Gastrocnemius medialis (tissue), 4 donors: ENCODE results near the gene ZNF526. TPM values are rescaled to one million over a fixed set of nuclear protein-coding genes. Genes with fewer than 3 reads are reported as not detected.

Source experiments
- ATAC-seq, 2 donors: fragments of 150-250 bp; one replicate each; pipeline ENCODE4 v1.9.1; 2016
- DNase-seq, 2 donors: peaks; one replicate each; pipeline ENCODE4 v3.0.0-alpha.2; 2019
- H3K27ac ChIP-seq, 4 donors: fragments of 200-600 bp; sonication (generic); 1 replicate in 1 of 4; 2 replicates in 3 of 4; pipeline ENCODE4 v1.5.1; 2016 to 2018; ENCODE audit warnings: mild to moderate bottlenecking in 2 of 4, moderate library complexity in 1 of 4
- H3K27me3 ChIP-seq, 3 donors: fragments of 200-600 bp; sonication (generic) in 2 of 3; 1 replicate in 1 of 3; 2 replicates in 2 of 3; pipeline versions ENCODE4 v1.5.1 to v1.6.0; 2016 to 2019; ENCODE audit warnings: mild to moderate bottlenecking in 1 of 3, moderate library complexity in 1 of 3
- H3K36me3 ChIP-seq, 2 donors: fragments of 200-600 bp; sonication (generic) in 1 of 2; one replicate each; pipeline ENCODE4 v1.5.1; 2017 to 2018
- H3K4me1 ChIP-seq, 2 donors: fragments of 200-600 bp; sonication (generic) in 1 of 2; one replicate each; pipeline ENCODE4 v1.5.1; 2016 to 2017; ENCODE audit warnings: mild to moderate bottlenecking in 2 of 2
- H3K4me3 ChIP-seq, 4 donors: fragments of 200-600 bp; sonication (generic) in 3 of 4; 1 replicate in 1 of 4; 2 replicates in 3 of 4; pipeline ENCODE4 v1.5.1; 2016 to 2019; ENCODE audit warnings: mild to moderate bottlenecking in 2 of 4
- H3K9me3 ChIP-seq, 3 donors: fragments of 200-600 bp; sonication (generic) in 2 of 3; 1 replicate in 1 of 3; 2 replicates in 2 of 3; pipeline ENCODE4 v1.5.1; 2016 to 2019
- POLR2A ChIP-seq, 2 donors: fragments of 450-650 bp; IDR thresholded peaks; one replicate each; pipeline ENCODE4 v1.6.1; 2017; ENCODE audit warnings: antibody characterized with exemption in 2 of 2, mild to moderate bottlenecking in 2 of 2, moderate library complexity in 2 of 2
- in situ Hi-C, 4 donors: fragments of 200-750 bp; cut with MboI; loops; one replicate each; pipeline versions ENCODE4 v1.15.0 to v1.8.0; 2017; ENCODE audit warnings: low sequenced_read_pairs in 4 of 4
- intact Hi-C: fragments of 100-400 bp; cut with DNase I; formaldehyde crosslinking; loops from one replicate; pipeline ENCODE4 v1.15.1; 2023; ENCODE audit warnings: low total_unique reads
- total RNA-seq, 4 donors: library from RNA; depleted of rRNA; stranded (reverse); fragments of >200 nt; gene quantifications; one replicate each; pipeline versions ENCODE4 v1.1.0 to v1.2.3, GENCODE V29; 2016
- TF ChIP-seq, protein P1 (sequence below), 5 experiments: fragments of 450-650 bp in 3 of 5; fragments of 200-600 bp in 2 of 5; sonication (generic) in 2 of 5; IDR thresholded peaks in 4 of 5; conservative IDR thresholded peaks in 1 of 5; 1 replicate in 4 of 5; 2 replicates in 1 of 5; pipeline ENCODE4 v1.5.1; 2016 to 2019; ENCODE audit warnings: antibody characterized with exemption in 5 of 5, mild to moderate bottlenecking in 3 of 5, moderate library complexity in 3 of 5

ZNF526 gene
- total RNA-seq, 4 donors from 2014 or later: 3.3 to 5.8 (median 4.9) TPM

DNA sequence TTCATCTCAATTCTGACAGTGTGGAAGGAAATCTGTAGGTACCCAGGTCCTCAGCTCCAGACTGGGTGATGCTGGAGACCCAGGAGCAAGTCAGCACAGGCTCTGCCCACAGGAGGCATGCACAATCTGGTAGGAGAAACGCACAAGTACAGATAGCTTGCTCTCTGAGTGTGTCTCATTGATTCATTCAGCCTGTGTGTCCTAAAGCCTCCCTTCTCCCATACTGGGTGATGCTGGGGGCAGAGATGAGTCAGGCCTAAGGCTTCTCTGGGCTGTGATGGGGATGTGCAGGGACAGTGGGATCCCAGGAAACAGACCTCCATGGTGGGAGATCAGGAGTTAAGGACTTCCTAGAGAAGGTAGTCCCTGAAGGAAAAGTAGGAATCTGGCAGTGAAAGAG is 6.8 kb downstream of the ZNF526 start:
- Histone ChIP-seq H3K4me1 (no peaks in the 10 kb centered on the region), H3K9me3 (no peaks in the 10 kb centered on the region), H3K36me3 (peaks cover 0 to 75% of the 10 kb centered on the region in 2 donors), H3K4me3 (no peak overlapping the region), H3K27me3 (no peaks in the 10 kb centered on the region), H3K27ac (no peak overlapping the region)
- no peak for DNase-seq
- intact Hi-C loops (no loop called here), in situ Hi-C loops (no loop called here)
- no peak for ATAC-seq
- no peak for TF ChIP-seq POLR2A (IDR thresholded peaks at IDR 0.05)
- TF ChIP-seq, protein P1, sequence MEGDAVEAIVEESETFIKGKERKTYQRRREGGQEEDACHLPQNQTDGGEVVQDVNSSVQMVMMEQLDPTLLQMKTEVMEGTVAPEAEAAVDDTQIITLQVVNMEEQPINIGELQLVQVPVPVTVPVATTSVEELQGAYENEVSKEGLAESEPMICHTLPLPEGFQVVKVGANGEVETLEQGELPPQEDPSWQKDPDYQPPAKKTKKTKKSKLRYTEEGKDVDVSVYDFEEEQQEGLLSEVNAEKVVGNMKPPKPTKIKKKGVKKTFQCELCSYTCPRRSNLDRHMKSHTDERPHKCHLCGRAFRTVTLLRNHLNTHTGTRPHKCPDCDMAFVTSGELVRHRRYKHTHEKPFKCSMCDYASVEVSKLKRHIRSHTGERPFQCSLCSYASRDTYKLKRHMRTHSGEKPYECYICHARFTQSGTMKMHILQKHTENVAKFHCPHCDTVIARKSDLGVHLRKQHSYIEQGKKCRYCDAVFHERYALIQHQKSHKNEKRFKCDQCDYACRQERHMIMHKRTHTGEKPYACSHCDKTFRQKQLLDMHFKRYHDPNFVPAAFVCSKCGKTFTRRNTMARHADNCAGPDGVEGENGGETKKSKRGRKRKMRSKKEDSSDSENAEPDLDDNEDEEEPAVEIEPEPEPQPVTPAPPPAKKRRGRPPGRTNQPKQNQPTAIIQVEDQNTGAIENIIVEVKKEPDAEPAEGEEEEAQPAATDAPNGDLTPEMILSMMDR (IDR thresholded peaks at IDR 0.05 in 4 of 5, conservative IDR thresholded peaks at IDR 0.05 in 1 of 5): no peak

DNA sequence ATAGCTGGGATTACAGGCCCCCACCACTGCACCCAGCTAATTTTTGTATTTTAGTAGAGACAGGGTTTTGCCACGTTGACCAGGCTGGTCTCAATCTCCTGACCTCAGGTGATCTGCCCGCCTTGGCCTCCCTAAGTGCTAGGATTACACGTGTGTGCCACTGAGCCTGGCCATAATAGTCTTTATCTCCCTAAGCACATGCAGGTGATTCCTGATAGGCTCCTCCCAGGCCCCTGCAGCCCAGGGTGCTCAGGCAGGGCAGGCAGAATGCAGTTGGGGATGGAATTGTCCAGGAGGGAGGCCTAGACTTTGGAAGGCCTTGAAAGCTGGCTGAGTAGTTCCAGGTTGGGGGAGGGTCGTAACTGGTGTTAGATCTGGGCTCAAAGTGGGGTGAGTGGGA is 8.5 kb downstream of the ZNF526 start:
- Histone ChIP-seq H3K27me3 (no peaks in the 10 kb centered on the region), H3K4me3 (no peak overlapping the region), H3K36me3 (peaks cover 0 to 92% of the 10 kb centered on the region in 2 donors), H3K9me3 (no peaks in the 10 kb centered on the region), H3K27ac (no peak overlapping the region), H3K4me1 (no peaks in the 10 kb centered on the region)
- in situ Hi-C loops (no loop called here), intact Hi-C loops (no loop called here)
- TF ChIP-seq POLR2A (IDR thresholded peaks at IDR 0.05): no peak
- TF ChIP-seq, protein P1 (IDR thresholded peaks at IDR 0.05 in 4 of 5, conservative IDR thresholded peaks at IDR 0.05 in 1 of 5): no peak
- no peak for DNase-seq
- ATAC-seq: no peak

DNA sequence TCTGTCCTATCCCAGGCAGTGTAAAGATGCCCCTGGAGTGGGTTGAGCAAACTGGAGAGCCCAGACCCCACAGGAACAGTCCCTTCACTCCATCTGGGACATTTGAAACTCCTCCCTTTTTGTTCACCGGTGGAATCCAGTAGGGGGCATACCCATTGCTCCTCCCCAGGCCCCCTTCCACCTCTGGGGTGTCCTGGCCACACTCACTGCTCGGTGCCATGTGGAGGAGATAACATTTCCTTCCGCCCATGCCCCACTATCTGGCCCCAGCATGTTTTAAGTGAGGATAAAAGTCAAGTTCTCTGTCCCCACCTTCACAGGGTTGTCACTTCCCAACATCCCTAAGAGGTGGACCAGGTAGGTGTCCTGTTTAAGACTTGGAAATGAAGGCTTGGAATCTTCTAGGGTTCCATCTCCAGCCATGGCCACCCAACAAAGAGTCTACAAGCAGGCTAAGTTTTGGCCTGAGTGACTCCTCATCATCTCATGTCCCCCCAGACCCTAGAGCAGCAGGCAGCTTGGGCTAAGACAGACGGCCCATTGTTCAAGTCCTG is 9.3 kb downstream of the ZNF526 start:
- intact Hi-C loops (no loop called here), in situ Hi-C loops (no loop called here)
- Histone ChIP-seq H3K9me3 (no peaks in the 10 kb centered on the region), H3K4me3 (no peak overlapping the region), H3K27ac (no peak overlapping the region), H3K36me3 (peaks cover 0 to 96% of the 10 kb centered on the region in 2 donors), H3K4me1 (no peaks in the 10 kb centered on the region), H3K27me3 (no peaks in the 10 kb centered on the region)
- DNase-seq (no peak), ATAC-seq (no peak)
- TF ChIP-seq POLR2A (IDR thresholded peaks at IDR 0.05): no peak
- TF ChIP-seq, protein P1 (IDR thresholded peaks at IDR 0.05 in 4 of 5, conservative IDR thresholded peaks at IDR 0.05 in 1 of 5): no peak

DNA sequence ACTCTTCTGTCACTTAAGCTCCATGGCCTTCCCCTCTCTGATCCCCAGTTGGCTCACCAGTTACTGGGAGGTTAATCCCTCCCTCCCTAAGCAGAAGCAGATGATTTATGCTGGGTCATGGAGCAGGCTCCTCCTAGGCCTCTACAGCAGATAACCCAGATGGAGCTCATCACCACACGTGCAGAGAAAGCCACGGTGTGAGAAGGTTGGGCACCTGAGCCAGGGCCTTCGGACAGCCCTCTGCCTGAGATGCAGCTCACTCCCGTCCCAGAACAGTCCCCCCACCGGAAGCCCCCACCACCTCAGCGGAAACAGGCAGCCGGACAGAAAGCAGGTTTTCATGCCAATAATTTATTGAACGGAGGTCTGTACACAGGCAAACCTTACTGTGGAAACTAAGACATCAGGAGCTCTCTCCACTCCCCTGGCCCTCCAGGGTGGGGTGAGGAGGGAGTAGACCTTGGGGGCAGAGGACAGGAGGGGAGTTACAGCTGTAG is 9.8 kb downstream of the ZNF526 start:
- Histone ChIP-seq H3K4me1 (no peaks in the 10 kb centered on the region), H3K27ac (no peak overlapping the region), H3K9me3 (no peaks in the 10 kb centered on the region), H3K4me3 (no peak overlapping the region), H3K27me3 (no peaks in the 10 kb centered on the region), H3K36me3 (peaks cover 0 to 96% of the 10 kb centered on the region in 2 donors)
- DNase-seq (no peak), ATAC-seq (peak in 1 of 2 donors; percentile 21)
- intact Hi-C loops: no loop called here
- in situ Hi-C loops: no loop called here
- TF ChIP-seq, protein P1 (IDR thresholded peaks at IDR 0.05 in 4 of 5, conservative IDR thresholded peaks at IDR 0.05 in 1 of 5): no peak
- TF ChIP-seq POLR2A (IDR thresholded peaks at IDR 0.05): no peak

DNA sequence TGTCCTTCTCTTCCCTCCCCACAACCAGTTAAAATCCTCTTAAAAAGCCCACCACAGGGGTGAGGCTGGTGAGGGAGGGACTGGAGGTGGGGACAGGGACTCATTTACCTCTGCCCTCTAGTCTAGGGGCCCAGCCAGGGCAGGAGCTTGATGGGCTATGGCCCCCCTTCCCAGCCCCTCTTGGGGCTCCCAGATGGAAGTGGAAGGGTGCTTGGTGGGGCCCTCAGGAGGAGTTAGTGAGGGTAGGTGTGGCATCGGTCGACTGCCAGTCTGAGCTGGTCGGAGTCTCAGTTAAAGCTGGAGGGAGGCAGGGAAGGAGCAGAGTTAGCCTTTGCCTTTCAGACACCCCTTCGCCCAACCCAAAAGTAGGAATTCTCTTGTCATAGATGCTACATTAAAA is 10.5 kb downstream of the ZNF526 start:
- ATAC-seq (no peak), DNase-seq (no peak)
- Histone ChIP-seq H3K4me1 (no peaks in the 10 kb centered on the region), H3K36me3 (peaks cover 0 to 96% of the 10 kb centered on the region in 2 donors), H3K9me3 (no peaks in the 10 kb centered on the region), H3K27me3 (no peaks in the 10 kb centered on the region), H3K4me3 (no peak overlapping the region), H3K27ac (no peak overlapping the region)
- TF ChIP-seq, protein P1 (IDR thresholded peaks at IDR 0.05 in 4 of 5, conservative IDR thresholded peaks at IDR 0.05 in 1 of 5): no peak
- no peak for TF ChIP-seq POLR2A (IDR thresholded peaks at IDR 0.05)
- intact Hi-C loops: no loop called here
- in situ Hi-C loops: no loop called here
